GM10248 (cell line): ENCODE results near the gene FOSL1.
"Not testable (repeated sequence)": the region's sequence is repeated elsewhere in the genome, so short reads cannot be mapped to it uniquely, and the experiment has no call there.

ENCODE experiments used
- CTCF ChIA-PET: fragments of 300-600 bp; sonication (Branson Sonifier 250); formaldehyde crosslinking; extraction: SDS; loops from one replicate; lab custom pipeline; 2021; ENCODE audit warnings: antibody characterized with exemption; lab: Yijun Ruan, JAX
- POLR2A ChIA-PET: fragments of 350-650 bp; sonication (Branson Sonifier 250); formaldehyde crosslinking; extraction: SDS; loops from one replicate; lab custom pipeline; 2020; ENCODE audit warnings: antibody characterized with exemption; lab: Yijun Ruan, JAX
- DNase-seq: peaks from one replicate; pipeline ENCODE4 v3.0.0; 2012; ENCODE audit errors: extremely low spot score
- CTCF ChIP-seq: IDR thresholded peaks from 2 replicates; pipeline ENCODE4 v1.5.1; 2012; ENCODE audit warnings: mild to moderate bottlenecking, low read depth; ENCODE audit errors: extremely low read depth, missing control alignments, control extremely low read depth

The FOSL1 gene

GRCh38 chr11:65851083-65851579, 49.1 kb downstream of the FOSL1 start:
- ChIA-PET CTCF (interaction anchor here (0.9 to 5.1 kb wide), 15 partner anchors 7 to 195 kb away, joined by 3 to 29 read pairs (median 6); partner anchors contain the start of genes CCDC85B, FIBP, KAT5 and MUS81), POLR2A (interaction anchor here (0.7 to 1.6 kb wide), 6 partner anchors 9 to 734 kb away, joined by 3 to 7 read pairs (median 4); partner anchors contain the start of genes KAT5, MUS81, RELA and SNX32)
- TF ChIP-seq CTCF = no peak
- DNase-seq = no peak

- no peak for TF ChIP-seq CTCF
- POLR2A ChIA-PET = interaction anchor here (0.6 to 1.6 kb wide), 3 partner anchors 9 to 48 kb away, joined by 3 to 6 read pairs (median 5); partner anchors contain the start of gene MUS81
- no peak for DNase-seq
- CTCF ChIA-PET = interaction anchor here (1.2 to 5.1 kb wide), 13 partner anchors 9 to 225 kb away, joined by 3 to 29 read pairs (median 6); partner anchors contain the start of genes CCDC85B, FIBP, KAT5 and MUS81
These were observed 49.7 kb downstream of the FOSL1 start for GRCh38 chr11:65850217-65851082.

GRCh38 chr11:65849771-65850216, 50.4 kb downstream of the FOSL1 start:
- CTCF ChIA-PET = interaction anchor here (1.2 to 5.1 kb wide), 6 partner anchors 10 to 224 kb away, joined by 5 to 29 read pairs (median 8); partner anchors contain the start of genes FIBP and MUS81

GRCh38 chr11:65849366-65849765, 50.8 kb downstream of the FOSL1 start:
- no peak for TF ChIP-seq CTCF
- CTCF ChIA-PET = interaction anchor here (1.2 to 5.1 kb wide), 6 partner anchors 10 to 224 kb away, joined by 5 to 29 read pairs (median 8); partner anchors contain the start of genes FIBP and MUS81
- POLR2A ChIA-PET = interaction anchor here (0.6 to 1.7 kb wide), 3 partner anchors 9 to 20 kb away, joined by 3 to 5 read pairs (median 3); no protein-coding TSS in a partner anchor

More at GRCh38 chr11:65849771-65850216, 50.4 kb downstream of the FOSL1 start:
- TF ChIP-seq CTCF = no peak
- no peak for DNase-seq
- POLR2A ChIA-PET = interaction anchor here (0.6 to 1.7 kb wide), 4 partner anchors 9 to 47 kb away, joined by 3 to 5 read pairs (median 3); no protein-coding TSS in a partner anchor

GRCh38 chr11:65848693-65849092, 51.5 kb downstream of the FOSL1 start:
- DNase-seq = not testable (repeated sequence)
- ChIA-PET CTCF (interaction anchor here (1.9 to 3.8 kb wide), 3 partner anchors 11 to 40 kb away, joined by 7 to 20 read pairs (median 9); partner anchors contain the start of genes FIBP and MUS81), POLR2A (interaction anchor here (0.7 to 1.7 kb wide), 5 partner anchors 10 to 265 kb away, joined by 3 to 7 read pairs (median 4); no protein-coding TSS in a partner anchor)

More at GRCh38 chr11:65849366-65849765, 50.8 kb downstream of the FOSL1 start:
- no peak for DNase-seq

GRCh38 chr11:65847746-65848145, 52.4 kb downstream of the FOSL1 start:
- CTCF ChIA-PET = interaction anchor here (1.2 to 3.8 kb wide), 5 partner anchors 16 to 137 kb away, joined by 4 to 20 read pairs (median 7); partner anchors contain the start of gene FIBP

More at GRCh38 chr11:65847746-65848145, 52.4 kb downstream of the FOSL1 start:
- DNase-seq = no peak
- no peak for TF ChIP-seq CTCF
- POLR2A ChIA-PET = interaction anchor here (0.6 to 1.7 kb wide), 6 partner anchors 9 to 121 kb away, joined by 3 to 7 read pairs (median 4); no protein-coding TSS in a partner anchor
